Subcutaneous adipose tissue (tissue), 4 donors: Measurements from ENCODE around the gene NR1I2. TPM values are rescaled to one million over a fixed set of nuclear protein-coding genes. Genes with fewer than 3 reads are reported as not detected.

ENCODE experiments used
- total RNA-seq, 4 donors: library from RNA; depleted of rRNA; stranded (reverse); fragments of >200 nt; gene quantifications; one replicate each; pipeline ENCODE4 v1.1.0, GENCODE V29; 2016
- TF ChIP-seq, protein P1 (sequence below): fragments of 450-650 bp; IDR thresholded peaks from one replicate; pipeline ENCODE4 v1.5.1; 2016; ENCODE audit warnings: low read depth, mild to moderate bottlenecking, control low read depth, antibody characterized with exemption, moderate library complexity

NR1I2 gene
- total RNA-seq, 4 donors from 2014 or later, result 0.66 to 0.68 TPM; not detected in 2

DNA sequence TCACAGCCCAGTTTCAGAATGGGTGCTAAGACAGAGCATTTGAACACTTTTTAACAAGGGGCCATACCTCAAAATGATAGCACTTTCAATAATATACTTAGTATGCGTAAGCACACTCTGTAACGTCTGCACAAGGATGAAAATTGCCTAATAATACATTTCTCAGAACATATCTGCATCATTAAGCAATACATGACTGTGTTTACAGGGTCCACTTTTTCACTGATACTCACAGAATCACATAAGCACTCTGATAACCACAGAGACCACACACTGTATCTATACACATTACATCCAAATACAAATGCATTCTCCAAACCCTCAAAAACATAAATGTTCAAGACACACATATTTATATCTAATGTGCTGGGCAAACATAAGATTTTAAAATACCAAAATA, 79.8 kb downstream of the NR1I2 start:
- TF ChIP-seq, protein P1, sequence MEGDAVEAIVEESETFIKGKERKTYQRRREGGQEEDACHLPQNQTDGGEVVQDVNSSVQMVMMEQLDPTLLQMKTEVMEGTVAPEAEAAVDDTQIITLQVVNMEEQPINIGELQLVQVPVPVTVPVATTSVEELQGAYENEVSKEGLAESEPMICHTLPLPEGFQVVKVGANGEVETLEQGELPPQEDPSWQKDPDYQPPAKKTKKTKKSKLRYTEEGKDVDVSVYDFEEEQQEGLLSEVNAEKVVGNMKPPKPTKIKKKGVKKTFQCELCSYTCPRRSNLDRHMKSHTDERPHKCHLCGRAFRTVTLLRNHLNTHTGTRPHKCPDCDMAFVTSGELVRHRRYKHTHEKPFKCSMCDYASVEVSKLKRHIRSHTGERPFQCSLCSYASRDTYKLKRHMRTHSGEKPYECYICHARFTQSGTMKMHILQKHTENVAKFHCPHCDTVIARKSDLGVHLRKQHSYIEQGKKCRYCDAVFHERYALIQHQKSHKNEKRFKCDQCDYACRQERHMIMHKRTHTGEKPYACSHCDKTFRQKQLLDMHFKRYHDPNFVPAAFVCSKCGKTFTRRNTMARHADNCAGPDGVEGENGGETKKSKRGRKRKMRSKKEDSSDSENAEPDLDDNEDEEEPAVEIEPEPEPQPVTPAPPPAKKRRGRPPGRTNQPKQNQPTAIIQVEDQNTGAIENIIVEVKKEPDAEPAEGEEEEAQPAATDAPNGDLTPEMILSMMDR, result no peak

DNA sequence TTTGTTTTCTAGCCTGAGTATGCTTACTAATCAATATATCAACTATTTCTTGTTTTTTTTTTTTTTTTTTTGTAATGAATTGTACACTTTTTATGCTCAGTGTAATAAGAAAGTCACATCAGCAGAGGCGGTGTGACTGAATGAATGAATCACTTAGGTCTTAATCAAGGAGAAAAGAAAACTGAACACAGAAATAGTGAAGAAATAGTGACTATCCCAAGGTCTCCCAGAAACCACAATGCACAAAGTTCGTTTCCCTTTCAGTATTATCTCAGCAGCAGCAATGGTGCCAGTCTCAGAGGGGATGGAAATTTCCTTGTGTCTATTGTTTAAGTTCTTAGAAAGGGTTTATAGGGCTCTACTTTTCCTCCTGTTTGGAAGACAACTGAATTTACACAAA, 80.7 kb downstream of the NR1I2 start:
- TF ChIP-seq, protein P1, result no peak

DNA sequence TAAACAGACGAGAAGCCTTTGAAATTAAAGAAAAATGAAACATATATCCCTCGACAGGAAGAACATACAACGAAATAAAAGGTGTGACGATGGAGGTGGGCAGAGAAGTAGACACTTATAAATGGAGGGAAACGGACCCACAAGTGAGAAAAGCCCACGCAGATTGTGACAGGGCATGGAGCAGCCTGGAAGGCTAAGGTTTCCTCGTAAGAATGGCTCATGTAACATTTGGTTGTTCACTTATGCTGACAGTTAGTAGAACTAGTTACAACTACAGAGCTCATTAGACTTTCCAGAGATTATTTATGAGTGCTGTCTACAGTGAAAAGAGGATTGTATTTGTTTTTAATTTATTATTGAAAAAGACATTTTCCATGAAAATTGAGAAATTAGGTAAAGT, 82.6 kb downstream of the NR1I2 start:
- TF ChIP-seq, protein P1, result no peak

Other genes starting within 250 kb of the NR1I2 start
- 1 to 10 TPM in 3 of 4 donors, under 1 TPM in 1; 0.65 to 4.4 (median 2.0) TPM for gene CD80, start 222.5 kb upstream of the NR1I2 start, total RNA-seq
- 10 to 100 TPM in 3 of 4 donors, 1 to 10 TPM in 1; 9.5 to 17.7 (median 13.0) TPM for gene ADPRH, start 202.6 kb upstream of the NR1I2 start, total RNA-seq
- gene PLA1A, start 184.2 kb upstream of the NR1I2 start, total RNA-seq, result 1 to 10 TPM; 1.4 to 8.9 (median 2.4) TPM
- 1 to 10 TPM; 1.3 to 2.9 (median 1.8) TPM for gene POPDC2, start 121.5 kb upstream of the NR1I2 start, total RNA-seq
- 10 to 100 TPM; 17.9 to 86.4 (median 23.0) TPM for gene COX17, start 104.7 kb upstream of the NR1I2 start, total RNA-seq
- 1 to 10 TPM in 3 of 4 donors, under 1 TPM in 1; 0.57 to 3.1 (median 2.9) TPM for gene CFAP91, start 79.1 kb upstream of the NR1I2 start, total RNA-seq